Thyroid gland (tissue), 4 donors: ENCODE measurements around the gene PLA2G6. TPM values are rescaled to one million over a fixed set of nuclear protein-coding genes. Genes with fewer than 3 reads are reported as not detected.

ENCODE experiments used
- DNase-seq, 2 donors: peaks; one replicate each; pipeline ENCODE4 v3.0.0-alpha.2; 2019
- H3K27ac ChIP-seq, 3 donors: fragments of 200-600 bp; sonication (generic); 1 replicate in 2 of 3; 2 replicates in 1 of 3; pipeline ENCODE4 v1.5.1; 2016 to 2019; ENCODE audit warnings: mild to moderate bottlenecking in 1 of 3, moderate library complexity in 1 of 3
- H3K27me3 ChIP-seq: fragments of 200-600 bp; sonication (generic); one replicate; pipeline ENCODE4 v1.5.1; 2019
- H3K36me3 ChIP-seq, 2 donors: fragments of 200-600 bp; sonication (generic); one replicate each; pipeline ENCODE4 v1.5.1; 2016 to 2019
- H3K4me1 ChIP-seq, 2 donors: fragments of 200-600 bp; sonication (generic); one replicate each; pipeline ENCODE4 v1.5.1; 2017 to 2019
- H3K4me3 ChIP-seq, 3 donors: fragments of 200-600 bp; sonication (generic); replicated peaks in 1 of 3; 1 replicate in 2 of 3; 2 replicates in 1 of 3; pipeline ENCODE4 v1.5.1; 2016; ENCODE audit warnings: mild to moderate bottlenecking in 1 of 3
- H3K9me3 ChIP-seq: fragments of 200-600 bp; sonication (generic); one replicate; pipeline ENCODE4 v1.5.1; 2017
- CTCF ChIP-seq, 6 experiments: fragments of 200-600 bp in 3 of 6; fragments of 450-650 bp in 3 of 6; sonication (generic) in 3 of 6; IDR thresholded peaks; one replicate each; pipeline ENCODE4 v1.5.1; 2016 to 2019; ENCODE audit warnings: antibody characterized with exemption in 6 of 6, mild to moderate bottlenecking in 2 of 6, inconsistent platforms in 1 of 6, moderate library complexity in 1 of 6
- POLR2A ChIP-seq, 2 donors: fragments of 450-650 bp; IDR thresholded peaks; one replicate each; pipeline ENCODE4 v1.6.1; 2017; ENCODE audit warnings: antibody characterized with exemption in 2 of 2, mild to moderate bottlenecking in 2 of 2, moderate library complexity in 1 of 2
- WGBS, 2 donors: methylation state at CpG; one replicate each; pipeline ENCODE4 v1.1.5; 2017; 5-methylcytosine and 5-hydroxymethylcytosine counted together
- intact Hi-C: fragments of 100-400 bp; cut with DNase I; formaldehyde crosslinking; loops from one replicate; pipeline ENCODE4 v1.15.1; 2023
- total RNA-seq, 4 donors: library from RNA; depleted of rRNA; stranded (reverse); fragments of >200 nt; gene quantifications; one replicate each; pipeline ENCODE4 v1.2.3, GENCODE V29; 2016

The PLA2G6 gene
- total RNA-seq, 4 donors from 2014 or later, result 106 to 122 (median 112) TPM

- Histone ChIP-seq H3K36me3 (no peaks in the 10 kb centered on the region), H3K4me3 (no peak overlapping the region), H3K27ac (no peak overlapping the region), H3K27me3 (no peaks in the 10 kb centered on the region), H3K4me1 (peaks cover 0 to 13% of the 10 kb centered on the region in 2 donors), H3K9me3 (no peaks in the 10 kb centered on the region)
- no peak for DNase-seq
- TF ChIP-seq CTCF (IDR thresholded peaks at IDR 0.05), result no peak
- TF ChIP-seq POLR2A (IDR thresholded peaks at IDR 0.05), result no peak
- intact Hi-C loops, result no loop called here
- WGBS, 2 donors, result 15 to 67% methylated on average over 6 to 8 of the region's 85 CpGs
Measured at GRCh38 chr22:38088629-38089473, 92.8 kb downstream of the PLA2G6 start.

DNA sequence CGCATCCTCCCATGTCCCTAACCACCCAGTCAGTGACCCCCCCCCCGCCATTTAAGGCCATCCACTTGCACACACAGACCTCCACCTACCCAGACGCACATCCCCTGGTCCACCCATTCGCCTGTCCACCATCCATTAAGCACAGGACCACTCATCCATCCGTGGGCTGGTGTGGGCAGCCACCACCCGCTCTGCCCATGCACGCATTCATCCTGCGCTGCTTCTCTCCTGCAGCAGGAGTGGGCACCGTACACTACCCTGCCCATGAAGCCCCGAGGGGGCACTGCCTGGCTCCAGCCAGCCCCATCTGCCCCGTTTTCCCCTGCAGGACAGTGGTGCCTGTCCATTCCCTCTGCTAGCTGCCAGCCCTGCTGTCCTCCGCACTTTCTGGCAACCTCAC, 93.8 kb downstream of the PLA2G6 start:
- 88 to 91% methylated on average over 12 of the region's 12 CpGs for WGBS, 2 donors
- H3K4me1 ChIP-seq, result peaks cover 0 to 13% of the 10 kb centered on the region in 2 donors
- no peak overlapping the region for H3K4me3 ChIP-seq
- intact Hi-C loops, result no loop called here
- TF ChIP-seq CTCF (IDR thresholded peaks at IDR 0.05), result no peak
- TF ChIP-seq POLR2A (IDR thresholded peaks at IDR 0.05), result no peak
- H3K36me3 ChIP-seq, result no peaks in the 10 kb centered on the region
- no peak overlapping the region for H3K27ac ChIP-seq
- H3K9me3 ChIP-seq, result no peaks in the 10 kb centered on the region
- no peak for DNase-seq
- no peaks in the 10 kb centered on the region for H3K27me3 ChIP-seq

- Histone ChIP-seq H3K9me3 (no peaks in the 10 kb centered on the region), H3K4me3 (no peak overlapping the region), H3K36me3 (no peaks in the 10 kb centered on the region), H3K27me3 (peaks cover 4% of the 10 kb centered on the region), H3K4me1 (peaks cover 7 to 22% of the 10 kb centered on the region in 2 donors), H3K27ac (no peak overlapping the region)
- DNase-seq, result no peak
- intact Hi-C loops, result no loop called here
- 92 to 95% methylated on average over 13 of the region's 13 CpGs for WGBS, 2 donors
- TF ChIP-seq CTCF (IDR thresholded peaks at IDR 0.05), result no peak
- no peak for TF ChIP-seq POLR2A (IDR thresholded peaks at IDR 0.05)
Measured at GRCh38 chr22:38086942-38087341, 94.7 kb downstream of the PLA2G6 start.

- Histone ChIP-seq H3K36me3 (no peaks in the 10 kb centered on the region), H3K4me1 (peaks cover 12 to 29% of the 10 kb centered on the region in 2 donors), H3K27me3 (peaks cover 4% of the 10 kb centered on the region), H3K27ac (no peak overlapping the region), H3K4me3 (no peak overlapping the region), H3K9me3 (no peaks in the 10 kb centered on the region)
- intact Hi-C loops, result no loop called here
- TF ChIP-seq CTCF (IDR thresholded peaks at IDR 0.05), result no peak
- no peak for TF ChIP-seq POLR2A (IDR thresholded peaks at IDR 0.05)
- DNase-seq, result no peak
- 87 to 89% methylated on average over 14 to 17 of the region's 25 CpGs for WGBS, 2 donors
Measured at GRCh38 chr22:38086001-38086845, 95.4 kb downstream of the PLA2G6 start.
